Thyroid gland (tissue), 4 donors: ENCODE data around the gene ABCA4.

Experiments used
- CTCF ChIP-seq, 6 experiments: fragments of 200-600 bp in 3 of 6; fragments of 450-650 bp in 3 of 6; sonication (generic) in 3 of 6; IDR thresholded peaks; one replicate each; pipeline ENCODE4 v1.5.1; 2016 to 2019; ENCODE audit warnings: antibody characterized with exemption in 6 of 6, mild to moderate bottlenecking in 2 of 6, inconsistent platforms in 1 of 6, moderate library complexity in 1 of 6
- POLR2A ChIP-seq, 2 donors: fragments of 450-650 bp; IDR thresholded peaks; one replicate each; pipeline ENCODE4 v1.6.1; 2017; ENCODE audit warnings: antibody characterized with exemption in 2 of 2, mild to moderate bottlenecking in 2 of 2, moderate library complexity in 1 of 2

GRCh38 chr1:94079989-94080388 lies 41.0 kb downstream of the ABCA4 start:
- TF ChIP-seq CTCF (IDR thresholded peaks at IDR 0.05) (no peak), POLR2A (IDR thresholded peaks at IDR 0.05) (no peak)
